WTC11 (cell line): ENCODE results near the gene HTR7. TPM values are rescaled to one million over a fixed set of nuclear protein-coding genes. Genes with fewer than 3 reads are reported as not detected.

Source experiments
- ATAC-seq: fragments of 200-7000 bp; cut with Tn5 transposase; 2 replicates; pipeline ENCODE4 v1.10.0; 2021; ENCODE audit warnings: mild to moderate bottlenecking, moderate library complexity
- CTCF ChIA-PET: fragments of 300-600 bp; sonication (Branson Sonifier 250); formaldehyde crosslinking; loops from one replicate; lab custom pipeline; 2021; ENCODE audit warnings: antibody characterized with exemption; lab: Charles Lee
- POLR2A ChIA-PET: fragments of 350-600 bp; sonication (Branson Sonifier 250); formaldehyde crosslinking; loops from one replicate; lab custom pipeline; 2021; ENCODE audit warnings: antibody characterized with exemption; lab: Charles Lee
- DNase-seq: peaks from one replicate; pipeline ENCODE4 v3.0.0; 2021; ENCODE audit warnings: low spot score
- H3K27ac Mint-ChIP-seq: 2 replicates; pipeline ENCODE4 v1.8.0; 2021; ENCODE audit warnings: mixed read lengths
- H3K27me3 Mint-ChIP-seq: 2 replicates; pipeline ENCODE4 v1.8.0; 2021; ENCODE audit warnings: low read depth, mild to moderate bottlenecking, moderate library complexity, mixed read lengths
- H3K36me3 Mint-ChIP-seq: 2 replicates; pipeline ENCODE4 v1.8.0; 2021; ENCODE audit warnings: mixed read lengths
- H3K4me1 Mint-ChIP-seq: 2 replicates; pipeline ENCODE4 v1.8.0; 2022; ENCODE audit warnings: mixed read lengths
- H3K4me3 Mint-ChIP-seq: 2 replicates; pipeline ENCODE4 v1.8.0; 2021; ENCODE audit warnings: mild to moderate bottlenecking, moderate library complexity, mixed read lengths
- H3K9me3 Mint-ChIP-seq: 2 replicates; pipeline ENCODE4 v1.8.0; 2021; ENCODE audit warnings: mixed read lengths
- ATF3 ChIP-seq: sonication (generic); formaldehyde crosslinking; conservative IDR thresholded peaks from 2 replicates; pipeline ENCODE4 v1.8.1; 2022; ENCODE audit warnings: mild to moderate bottlenecking, missing genetic modification reagents
- FOXK1 ChIP-seq: sonication (generic); formaldehyde crosslinking; IDR thresholded peaks from 2 replicates; pipeline ENCODE4 v1.8.0; 2022; ENCODE audit warnings: mild to moderate bottlenecking, moderate library complexity, missing genetic modification reagents
- FOXP1 ChIP-seq: sonication (generic); formaldehyde crosslinking; IDR thresholded peaks from 2 replicates; pipeline ENCODE4 v1.8.0; 2022; ENCODE audit warnings: missing genetic modification reagents, mild to moderate bottlenecking, moderate library complexity, borderline replicate concordance
- JAZF1 ChIP-seq: fragments of 250-450 bp; sonication (Bioruptor Pico); IDR thresholded peaks from 2 replicates; pipeline ENCODE4 v1.9.0; 2021; ENCODE audit warnings: moderate library complexity, mild to moderate bottlenecking, inconsistent platforms
- MYBL2 ChIP-seq: sonication (generic); formaldehyde crosslinking; IDR thresholded peaks from 2 replicates; pipeline ENCODE4 v1.8.1; 2023; ENCODE audit warnings: mild to moderate bottlenecking, moderate library complexity, missing genetic modification reagents
- NFYB ChIP-seq: sonication (generic); formaldehyde crosslinking; conservative IDR thresholded peaks from 2 replicates; pipeline ENCODE4 v1.8.0; 2022; ENCODE audit warnings: low read depth, missing genetic modification reagents
- NR2C2 ChIP-seq: sonication (generic); formaldehyde crosslinking; IDR thresholded peaks from 2 replicates; pipeline ENCODE4 v1.8.0; 2022; ENCODE audit warnings: mild to moderate bottlenecking, missing genetic modification reagents
- PRDM15 ChIP-seq: sonication (generic); formaldehyde crosslinking; IDR thresholded peaks from 2 replicates; pipeline ENCODE4 v1.8.0; 2022; ENCODE audit warnings: missing genetic modification reagents
- RELA ChIP-seq: sonication (generic); formaldehyde crosslinking; IDR thresholded peaks from 2 replicates; pipeline ENCODE4 v1.8.1; 2022; ENCODE audit warnings: missing genetic modification reagents, mild to moderate bottlenecking, borderline replicate concordance
- SMAD3 ChIP-seq: sonication (generic); formaldehyde crosslinking; IDR thresholded peaks from 2 replicates; pipeline ENCODE4 v1.8.0; 2022; ENCODE audit warnings: missing genetic modification reagents, mild to moderate bottlenecking, borderline replicate concordance
- SMAD4 ChIP-seq: sonication (generic); formaldehyde crosslinking; IDR thresholded peaks from 2 replicates; pipeline ENCODE4 v1.8.0; 2022; ENCODE audit warnings: mild to moderate bottlenecking, missing genetic modification reagents
- SOX15 ChIP-seq: fragments of 250-450 bp; sonication (Bioruptor Pico); IDR thresholded peaks from 2 replicates; pipeline ENCODE4 v1.9.0; 2021; ENCODE audit warnings: mild to moderate bottlenecking
- TEAD1 ChIP-seq: sonication (generic); formaldehyde crosslinking; IDR thresholded peaks from 2 replicates; pipeline ENCODE4 v1.8.0; 2022; ENCODE audit warnings: mild to moderate bottlenecking, missing genetic modification reagents
- TEAD4 ChIP-seq: sonication (generic); formaldehyde crosslinking; IDR thresholded peaks from 2 replicates; pipeline ENCODE4 v1.8.0; 2022; ENCODE audit warnings: mild to moderate bottlenecking, missing genetic modification reagents
- USF1 ChIP-seq: sonication (generic); formaldehyde crosslinking; IDR thresholded peaks from 2 replicates; pipeline ENCODE4 v1.8.0; 2022; ENCODE audit warnings: mild to moderate bottlenecking, missing genetic modification reagents
- USF2 ChIP-seq: sonication (generic); formaldehyde crosslinking; IDR thresholded peaks from 2 replicates; pipeline ENCODE4 v1.8.1; 2023; ENCODE audit warnings: mild to moderate bottlenecking, missing genetic modification reagents, moderate library complexity
- ZBTB21 ChIP-seq: sonication (generic); formaldehyde crosslinking; IDR thresholded peaks from 2 replicates; pipeline ENCODE4 v1.8.1; 2023; ENCODE audit warnings: mild to moderate bottlenecking, missing genetic modification reagents, borderline replicate concordance
- ZNF121 ChIP-seq: sonication (generic); formaldehyde crosslinking; IDR thresholded peaks from 2 replicates; pipeline ENCODE4 v1.8.0; 2023; ENCODE audit warnings: missing genetic modification reagents
- ZNF416 ChIP-seq: fragments of 250-450 bp; sonication (Bioruptor Pico); IDR thresholded peaks from 2 replicates; pipeline ENCODE4 v1.9.0; 2021; ENCODE audit warnings: mild to moderate bottlenecking, inconsistent platforms
- ZNF425 ChIP-seq: fragments of 250-450 bp; sonication (Bioruptor Pico); conservative IDR thresholded peaks from 2 replicates; pipeline ENCODE4 v1.9.0; 2021; ENCODE audit warnings: mild to moderate bottlenecking
- ZNF671 ChIP-seq: fragments of 250-450 bp; sonication (Bioruptor Pico); IDR thresholded peaks from 2 replicates; pipeline ENCODE4 v1.8.0; 2021; ENCODE audit warnings: mild to moderate bottlenecking
- total RNA-seq: library from RNA; stranded (reverse); gene quantifications from 3 replicates; pipeline ENCODE4 v1.2.3, GENCODE V29; 2021
- TF ChIP-seq, protein P1 (sequence below): sonication (generic); formaldehyde crosslinking; IDR thresholded peaks from 2 replicates; pipeline ENCODE4 v1.8.1; 2022; ENCODE audit warnings: mild to moderate bottlenecking, moderate library complexity, missing genetic modification reagents
- TF ChIP-seq, protein P2 (sequence below): sonication (generic); formaldehyde crosslinking; IDR thresholded peaks from 2 replicates; pipeline ENCODE4 v1.8.1; 2022; ENCODE audit warnings: missing genetic modification reagents, borderline replicate concordance

Gene HTR7
- total RNA-seq, 1 experiment from 2014 or later: 11.2 TPM

- no peak for TF ChIP-seq ZNF121 (CRISPR knock-in tag)
- no peak for TF ChIP-seq USF2 (CRISPR knock-in tag)
- TF ChIP-seq, protein P1, sequence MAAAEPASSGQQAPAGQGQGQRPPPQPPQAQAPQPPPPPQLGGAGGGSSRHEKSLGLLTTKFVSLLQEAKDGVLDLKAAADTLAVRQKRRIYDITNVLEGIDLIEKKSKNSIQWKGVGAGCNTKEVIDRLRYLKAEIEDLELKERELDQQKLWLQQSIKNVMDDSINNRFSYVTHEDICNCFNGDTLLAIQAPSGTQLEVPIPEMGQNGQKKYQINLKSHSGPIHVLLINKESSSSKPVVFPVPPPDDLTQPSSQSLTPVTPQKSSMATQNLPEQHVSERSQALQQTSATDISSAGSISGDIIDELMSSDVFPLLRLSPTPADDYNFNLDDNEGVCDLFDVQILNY: no peak
Observed at GRCh38 chr10:90859321-90859751, 1.5 kb upstream of the HTR7 start (continued).

GRCh38 chr10:90858461-90858968 is 676 bp upstream of the HTR7 start:
- Mint-ChIP-seq H3K27ac (no peak overlapping the region), H3K27me3 (peaks cover 51% of the 10 kb centered on the region), H3K4me3 (peak overlapping the region; percentile 80), H3K4me1 (peaks cover 50% of the 10 kb centered on the region), H3K36me3 (peaks cover 3% of the 10 kb centered on the region; the same call in 1 of the 2 replicates), H3K9me3 (0 out of 2 replicates have a peak, but pooled peaks cover 3% of the 10 kb centered on the region)
- TF ChIP-seq SOX15 (CRISPR knock-in tag) (no peak), ZNF671 (CRISPR knock-in tag) (no peak), SMAD4 (CRISPR knock-in tag) (no peak), SMAD3 (CRISPR knock-in tag) (no peak), RELA (no peak), ZNF425 (no peak), ZBTB21 (CRISPR knock-in tag) (no peak), NFYB (CRISPR knock-in tag) (no peak)
- CTCF ChIA-PET: interaction anchor here (0.8 to 1.3 kb wide), 3 partner anchors 13 to 108 kb away, joined by 4 to 5 read pairs (median 4); partner anchors contain the start of gene RPP30
- ATAC-seq: no peak
- no peak for DNase-seq
- POLR2A ChIA-PET: no interaction called here

DNA sequence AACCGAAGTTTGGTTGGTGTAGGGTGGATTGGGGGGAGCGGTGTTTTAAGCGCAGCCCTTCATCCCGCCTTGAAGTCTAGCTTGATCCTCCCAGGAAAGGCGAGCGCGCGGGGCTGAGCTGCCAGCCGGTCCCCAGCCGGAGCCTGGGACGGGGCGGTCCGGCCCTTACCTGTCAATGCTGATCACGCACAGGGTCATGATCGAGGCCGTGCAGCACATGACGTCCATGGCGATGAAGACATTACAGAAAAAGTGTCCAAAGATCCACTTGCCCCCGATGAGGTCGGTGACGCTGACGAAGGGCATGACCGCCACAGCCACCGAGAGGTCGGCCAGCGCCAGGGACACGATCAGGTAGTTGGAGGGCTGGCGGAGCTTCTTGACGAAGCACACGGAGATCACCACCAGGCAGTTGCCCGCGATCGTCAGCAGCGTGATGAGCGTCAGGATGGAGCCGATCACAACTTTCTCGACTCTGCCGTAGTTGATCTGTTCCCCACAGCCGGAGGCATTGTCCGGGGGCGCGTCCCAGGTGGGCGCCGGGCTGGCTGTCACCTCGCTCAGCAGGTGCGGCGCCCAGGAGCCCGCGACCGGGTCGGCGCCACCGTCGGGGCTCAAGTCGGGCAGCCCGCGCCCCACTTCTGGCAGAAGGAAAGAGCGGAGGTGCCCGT is 740 bp downstream of the HTR7 start:
- peaks cover 12% of the 10 kb centered on the region for H3K36me3 Mint-ChIP-seq
- H3K27ac Mint-ChIP-seq: no peak overlapping the region; the same call in 1 of the 2 replicates
- peaks cover 48% of the 10 kb centered on the region for H3K4me1 Mint-ChIP-seq
- H3K27me3 Mint-ChIP-seq: peaks cover 51% of the 10 kb centered on the region
- ChIA-PET CTCF (interaction anchor here (0.6 to 2.2 kb wide), 8 partner anchors 8 to 112 kb away, joined by 3 to 8 read pairs (median 4); partner anchors contain the start of gene RPP30), POLR2A (no interaction called here)
- H3K9me3 Mint-ChIP-seq: peaks cover 12% of the 10 kb centered on the region
- peak; percentile 48 for ATAC-seq
- peak; percentile 31 for DNase-seq
- peak overlapping the region; percentile 94 for H3K4me3 Mint-ChIP-seq
- TF ChIP-seq USF1 (no peak), FOXP1 (peak; percentile 66), JAZF1 (CRISPR knock-in tag) (no peak), TEAD1 (CRISPR knock-in tag) (no peak), PRDM15 (CRISPR knock-in tag) (no peak), ZNF416 (CRISPR knock-in tag) (no peak), TEAD4 (CRISPR knock-in tag) (no peak), FOXK1 (CRISPR knock-in tag) (peak; percentile 29; the same call in 1 of the 2 replicates), NR2C2 (CRISPR knock-in tag) (peak; percentile 52; the same call in 1 of the 2 replicates), ATF3 (CRISPR knock-in tag) (no peak), MYBL2 (no peak), SOX15 (CRISPR knock-in tag) (no peak)
- TF ChIP-seq, protein P2, sequence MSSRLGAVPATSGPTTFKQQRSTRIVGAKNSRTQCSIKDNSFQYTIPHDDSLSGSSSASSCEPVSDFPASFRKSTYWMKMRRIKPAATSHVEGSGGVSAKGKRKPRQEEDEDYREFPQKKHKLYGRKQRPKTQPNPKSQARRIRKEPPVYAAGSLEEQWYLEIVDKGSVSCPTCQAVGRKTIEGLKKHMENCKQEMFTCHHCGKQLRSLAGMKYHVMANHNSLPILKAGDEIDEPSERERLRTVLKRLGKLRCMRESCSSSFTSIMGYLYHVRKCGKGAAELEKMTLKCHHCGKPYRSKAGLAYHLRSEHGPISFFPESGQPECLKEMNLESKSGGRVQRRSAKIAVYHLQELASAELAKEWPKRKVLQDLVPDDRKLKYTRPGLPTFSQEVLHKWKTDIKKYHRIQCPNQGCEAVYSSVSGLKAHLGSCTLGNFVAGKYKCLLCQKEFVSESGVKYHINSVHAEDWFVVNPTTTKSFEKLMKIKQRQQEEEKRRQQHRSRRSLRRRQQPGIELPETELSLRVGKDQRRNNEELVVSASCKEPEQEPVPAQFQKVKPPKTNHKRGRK: no peak
